Neural progenitor cell (in vitro differentiated cells): ENCODE measurements around the gene CLINT1. TPM values are rescaled to one million over a fixed set of nuclear protein-coding genes. Genes with fewer than 3 reads are reported as not detected.

ENCODE experiments used
- DNase-seq: peaks from one replicate; pipeline ENCODE4 v3.0.0-alpha.2; 2016; ENCODE audit warnings: low spot score
- H2AFZ ChIP-seq: fragments of 200-600 bp; sonication (generic); replicated peaks from 2 replicates; pipeline ENCODE4 v1.6.1; 2016; ENCODE audit warnings: antibody characterized with exemption
- H3F3A ChIP-seq: fragments of 200-600 bp; sonication (generic); 2 replicates; pipeline ENCODE4 v1.6.1; 2016; ENCODE audit warnings: antibody characterized with exemption, low read depth
- H3K27ac ChIP-seq: fragments of 200-600 bp; sonication (generic); 2 replicates; pipeline ENCODE4 v1.5.1; 2016; ENCODE audit warnings: mild to moderate bottlenecking
- H3K27me3 ChIP-seq: fragments of 200-600 bp; sonication (generic); 2 replicates; pipeline ENCODE4 v1.6.1; 2016; ENCODE audit warnings: mild to moderate bottlenecking, moderate library complexity
- H3K36me3 ChIP-seq: fragments of 200-600 bp; sonication (generic); 2 replicates; pipeline ENCODE4 v1.5.1; 2016
- H3K4me1 ChIP-seq: fragments of 200-600 bp; sonication (generic); 2 replicates; pipeline ENCODE4 v1.6.1; 2016; ENCODE audit warnings: mixed run types
- H3K4me2 ChIP-seq: fragments of 200-600 bp; sonication (generic); 2 replicates; pipeline ENCODE4 v1.6.1; 2016
- H3K4me3 ChIP-seq: fragments of 200-600 bp; sonication (generic); 2 replicates; pipeline ENCODE4 v1.5.1; 2016
- H3K79me2 ChIP-seq: fragments of 200-600 bp; sonication (generic); 2 replicates; pipeline ENCODE4 v1.6.1; 2016; ENCODE audit warnings: low read depth
- H3K9ac ChIP-seq: fragments of 200-600 bp; sonication (generic); 2 replicates; pipeline ENCODE4 v1.6.1; 2016
- H3K9me3 ChIP-seq: fragments of 200-600 bp; sonication (generic); 2 replicates; pipeline ENCODE4 v1.5.1; 2016; ENCODE audit warnings: low read depth
- H4K20me1 ChIP-seq: fragments of 200-600 bp; sonication (generic); 2 replicates; pipeline ENCODE4 v1.6.1; 2016; ENCODE audit warnings: low read depth
- H3K27ac Mint-ChIP-seq: 3 replicates; pipeline ENCODE4 v1.8.0; 2021; ENCODE audit warnings: mixed read lengths
- H3K27me3 Mint-ChIP-seq: 2 replicates; pipeline ENCODE4 v1.8.0; 2022; ENCODE audit warnings: low read depth, mild to moderate bottlenecking, inconsistent platforms, moderate library complexity, mixed read lengths; ENCODE audit not compliant: insufficient read depth
- H3K36me3 Mint-ChIP-seq: 3 replicates; pipeline ENCODE4 v1.8.0; 2021; ENCODE audit warnings: mixed read lengths
- H3K4me1 Mint-ChIP-seq: 3 replicates; pipeline ENCODE4 v1.8.0; 2021; ENCODE audit warnings: mixed read lengths
- H3K4me3 Mint-ChIP-seq: 3 replicates; pipeline ENCODE4 v1.8.0; 2021; ENCODE audit warnings: mild to moderate bottlenecking, moderate library complexity, mixed read lengths
- H3K9me3 Mint-ChIP-seq: 3 replicates; pipeline ENCODE4 v1.8.0; 2020; ENCODE audit warnings: mixed read lengths
- CTCF ChIP-seq: fragments of 200-600 bp; sonication (generic); IDR thresholded peaks from 2 replicates; pipeline ENCODE4 v1.5.1; 2017; ENCODE audit warnings: antibody characterized with exemption, mild to moderate bottlenecking
- EZH2 ChIP-seq: fragments of 200-600 bp; sonication (generic); IDR thresholded peaks from 2 replicates; pipeline ENCODE4 v1.6.1; 2017; ENCODE audit warnings: antibody characterized with exemption, mild to moderate bottlenecking, moderate library complexity
- EZH2phosphoT487 ChIP-seq: fragments of 200-600 bp; sonication (generic); IDR thresholded peaks from 2 replicates; pipeline ENCODE4 v1.6.1; 2017; ENCODE audit warnings: antibody characterized with exemption
- total RNA-seq: library from RNA; depleted of rRNA; stranded (reverse); fragments of >200 nt; gene quantifications from 2 replicates; pipeline ENCODE4 v1.2.3, GENCODE V29; 2015; ENCODE audit warnings: low replicate concordance

The CLINT1 gene
- total RNA-seq, 1 donor from 2014 or later: 65.0 TPM

GRCh38 chr5:157828944-157829639 lies 29.9 kb downstream of the CLINT1 start:
- no peaks in the 10 kb centered on the region for H3K9me3 ChIP-seq
- peaks cover 6% of the 10 kb centered on the region for H3K4me1 Mint-ChIP-seq
- no peaks in the 10 kb centered on the region for H3K36me3 ChIP-seq
- no peak overlapping the region for H3K4me3 Mint-ChIP-seq
- H3K27ac ChIP-seq: no peak overlapping the region
- H3K27ac Mint-ChIP-seq: peak overlapping the region; percentile 14
- H4K20me1 ChIP-seq: peaks cover 50% of the 10 kb centered on the region
- H3K9ac ChIP-seq: no peak overlapping the region
- peak; percentile 25 for DNase-seq
- no peaks in the 10 kb centered on the region for H3K27me3 Mint-ChIP-seq
- H3K4me1 ChIP-seq: no peaks in the 10 kb centered on the region
- no peaks in the 10 kb centered on the region for H3F3A ChIP-seq
- H3K9me3 Mint-ChIP-seq: no peaks in the 10 kb centered on the region
- no peaks in the 10 kb centered on the region for H3K27me3 ChIP-seq
- peaks cover 10% of the 10 kb centered on the region for H3K36me3 Mint-ChIP-seq
- TF ChIP-seq EZH2 (no peak), CTCF (peak; percentile 47)
- H2AFZ ChIP-seq: no peak overlapping the region
- peaks cover 90% of the 10 kb centered on the region for H3K79me2 ChIP-seq
- H3K4me3 ChIP-seq: no peak overlapping the region
- no peak overlapping the region for H3K4me2 ChIP-seq

GRCh38 chr5:157828105-157828943 lies 30.6 kb downstream of the CLINT1 start:
- no peak for DNase-seq
- Mint-ChIP-seq H3K4me1 (peaks cover 4% of the 10 kb centered on the region), H3K27ac (no peak overlapping the region), H3K4me3 (no peak overlapping the region), H3K9me3 (no peaks in the 10 kb centered on the region), H3K36me3 (peaks cover 8% of the 10 kb centered on the region), H3K27me3 (no peaks in the 10 kb centered on the region)
- H3K4me1 ChIP-seq: no peaks in the 10 kb centered on the region
- no peaks in the 10 kb centered on the region for H3K9me3 ChIP-seq
- no peak for TF ChIP-seq EZH2phosphoT487
- TF ChIP-seq EZH2: no peak
- no peak for TF ChIP-seq CTCF
- H3K27me3 ChIP-seq: no peaks in the 10 kb centered on the region
- H3K9ac ChIP-seq: no peak overlapping the region
- H3K36me3 ChIP-seq: no peaks in the 10 kb centered on the region
- H3F3A ChIP-seq: no peaks in the 10 kb centered on the region
- peaks cover 42% of the 10 kb centered on the region for H4K20me1 ChIP-seq
- no peak overlapping the region for H3K4me3 ChIP-seq
- H3K27ac ChIP-seq: no peak overlapping the region
- H2AFZ ChIP-seq: no peak overlapping the region
- no peak overlapping the region for H3K4me2 ChIP-seq
- peaks cover 90% of the 10 kb centered on the region for H3K79me2 ChIP-seq

- no peak for TF ChIP-seq EZH2phosphoT487
- no peak for TF ChIP-seq EZH2
- no peak for TF ChIP-seq CTCF
- peaks cover 92% of the 10 kb centered on the region for H3K79me2 ChIP-seq
- peaks cover 8% of the 10 kb centered on the region for H3K36me3 Mint-ChIP-seq
- peaks cover 36% of the 10 kb centered on the region for H4K20me1 ChIP-seq
- no peaks in the 10 kb centered on the region for H3K9me3 Mint-ChIP-seq
- DNase-seq: no peak
- H3K27ac Mint-ChIP-seq: no peak overlapping the region
- no peaks in the 10 kb centered on the region for H3K27me3 ChIP-seq
- no peak overlapping the region for H3K27ac ChIP-seq
- no peak overlapping the region for H3K4me3 ChIP-seq
- no peaks in the 10 kb centered on the region for H3K4me1 ChIP-seq
- H3K36me3 ChIP-seq: no peaks in the 10 kb centered on the region
- no peaks in the 10 kb centered on the region for H3K9me3 ChIP-seq
- H2AFZ ChIP-seq: no peak overlapping the region
- no peak overlapping the region for H3K9ac ChIP-seq
- H3K27me3 Mint-ChIP-seq: no peaks in the 10 kb centered on the region
- peaks cover 5% of the 10 kb centered on the region for H3K4me1 Mint-ChIP-seq
- no peaks in the 10 kb centered on the region for H3F3A ChIP-seq
- H3K4me2 ChIP-seq: no peak overlapping the region
- no peak overlapping the region for H3K4me3 Mint-ChIP-seq
Observed at GRCh38 chr5:157827423-157827822, 31.5 kb downstream of the CLINT1 start.
